Endothelial cell of umbilical vein (primary cell): ENCODE data around the gene AGAP3.

ENCODE experiments used
- CTCF ChIP-seq, 2 donors: IDR thresholded peaks; 1 replicate in 1 of 2; 2 replicates in 1 of 2; pipeline ENCODE4 v1.5.1; 2011; ENCODE audit warnings: low read length in 2 of 2, mild to moderate bottlenecking in 2 of 2, moderate library complexity in 2 of 2, control low read depth in 1 of 2, inconsistent platforms in 1 of 2, low read depth in 1 of 2; ENCODE audit not compliant: insufficient read depth in 1 of 2; ENCODE audit errors: extremely low read depth in 1 of 2
- FOS ChIP-seq: IDR thresholded peaks from 2 replicates; pipeline ENCODE4 v1.6.1; 2011; ENCODE audit warnings: mild to moderate bottlenecking, low read length, moderate library complexity, borderline replicate concordance; ENCODE audit not compliant: insufficient read depth
- GATA2 ChIP-seq: IDR thresholded peaks from 2 replicates; pipeline ENCODE4 v1.7.0; 2011; ENCODE audit warnings: low read depth, mild to moderate bottlenecking, moderate library complexity, mixed read lengths, low read length; ENCODE audit not compliant: insufficient read length, insufficient read depth
- MYC ChIP-seq: IDR thresholded peaks from one replicate; pipeline ENCODE4 v1.6.1; 2011; ENCODE audit warnings: mild to moderate bottlenecking, low read depth, low read length

GRCh38 chr7:151131592-151132293 is 45.5 kb downstream of the AGAP3 start:
- TF ChIP-seq MYC: no peak
- TF ChIP-seq FOS: no peak
- TF ChIP-seq CTCF (IDR thresholded peaks at IDR 0.05; ENCODE audit: extremely low read depth in 1 of 2, insufficient read depth in 1 of 2, low read depth in 1 of 2, low read length in 2 of 2): no peak
- TF ChIP-seq GATA2: no peak
